Activated CD4-positive, CD25-positive, alpha-beta regulatory T cell treated with anti-CD3 and anti-CD28 coated beads, Interleukin-2, amount 50 U/mL, for 16 hours (primary cell): ENCODE results near the gene OAF.

Experiments
- DNase-seq: peaks from one replicate; pipeline ENCODE4 v3.0.0-alpha.2; 2020; ENCODE audit warnings: low read depth, low spot score

OAF gene

DNA sequence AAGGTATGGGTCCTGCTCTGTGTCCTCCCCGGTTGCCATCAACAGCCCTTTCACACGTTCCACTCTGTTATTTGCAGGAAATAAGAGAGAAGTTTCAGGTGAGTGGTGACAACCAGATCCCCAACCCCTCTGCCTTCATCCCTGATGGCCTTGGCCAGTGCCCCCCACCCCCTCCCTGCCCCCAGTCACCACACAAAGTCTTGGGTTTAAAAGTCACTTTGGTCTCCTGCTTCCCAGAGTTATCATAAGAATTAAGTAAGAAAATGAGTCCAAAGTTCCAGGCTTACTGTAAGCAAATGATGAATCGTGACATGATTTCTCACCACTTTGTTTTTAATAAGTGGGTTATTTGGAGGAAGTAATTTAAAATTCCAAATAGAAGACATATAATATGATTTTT is 9.2 kb upstream of the OAF start:
- DNase-seq, result no peak

DNA sequence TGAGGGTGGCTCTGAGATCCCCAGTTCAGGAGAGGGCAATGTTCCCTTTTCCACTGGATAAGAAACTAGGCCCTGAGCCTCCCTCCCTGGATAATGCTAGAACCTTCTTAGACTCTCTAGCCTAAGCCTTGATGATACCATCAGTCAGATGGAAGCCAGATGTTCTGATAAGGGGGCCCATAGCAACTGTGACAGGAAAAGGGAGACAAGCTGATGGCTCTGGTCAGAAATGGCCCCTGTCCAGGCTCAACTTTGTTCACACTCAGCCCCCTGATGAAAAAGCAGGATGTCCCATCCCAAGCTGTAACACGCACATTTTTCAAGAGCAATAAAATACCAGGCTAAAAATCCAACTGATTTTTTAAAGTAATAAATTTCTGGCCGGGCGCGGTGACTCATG is 7.2 kb upstream of the OAF start:
- no peak for DNase-seq

DNA sequence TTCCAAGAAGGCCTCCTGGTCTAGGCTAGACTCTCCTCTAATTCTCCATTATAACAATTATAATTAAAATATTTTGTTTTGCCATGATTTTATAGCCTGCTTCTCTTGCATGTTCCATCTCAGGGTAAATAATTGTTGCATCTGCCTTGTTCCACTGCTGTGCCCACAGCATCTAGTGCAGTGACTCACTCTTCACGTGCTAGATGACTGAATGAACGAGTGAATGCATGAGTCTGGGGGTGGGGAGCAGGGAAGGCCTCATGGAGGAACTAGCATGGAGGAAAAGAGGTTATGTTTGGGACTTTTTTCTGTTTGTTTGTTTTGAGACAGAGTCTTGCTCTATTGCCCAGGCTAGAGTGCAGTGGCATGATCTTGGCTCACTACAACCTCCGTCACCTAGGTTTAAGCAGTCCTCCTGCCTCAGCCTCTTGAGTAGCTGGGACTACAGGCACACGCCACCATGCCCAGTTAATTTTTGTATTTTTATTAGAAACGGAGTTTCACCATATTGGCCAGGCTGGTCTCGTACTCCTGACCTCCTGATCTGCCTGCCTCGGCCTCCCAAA is 5.2 kb upstream of the OAF start:
- DNase-seq, result no peak

DNA sequence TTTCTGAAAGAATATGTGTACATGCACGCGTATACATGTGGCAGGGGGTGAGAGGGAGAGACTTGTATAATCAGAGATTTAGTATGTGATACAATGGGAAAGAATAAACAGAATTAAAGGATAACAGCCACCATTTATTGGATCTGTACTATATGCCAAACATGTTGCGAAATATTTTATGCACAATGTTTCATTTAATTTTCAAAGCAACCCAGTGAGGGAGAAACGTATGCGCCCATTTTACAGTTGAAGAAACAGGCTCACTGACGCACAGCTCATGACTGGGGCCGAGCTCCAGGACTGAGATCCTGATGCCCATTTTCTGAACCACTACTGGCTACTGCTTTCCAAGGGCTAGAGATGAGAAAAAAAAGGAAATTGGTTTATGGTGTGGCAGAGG is 3.3 kb upstream of the OAF start:
- DNase-seq, result no peak

DNA sequence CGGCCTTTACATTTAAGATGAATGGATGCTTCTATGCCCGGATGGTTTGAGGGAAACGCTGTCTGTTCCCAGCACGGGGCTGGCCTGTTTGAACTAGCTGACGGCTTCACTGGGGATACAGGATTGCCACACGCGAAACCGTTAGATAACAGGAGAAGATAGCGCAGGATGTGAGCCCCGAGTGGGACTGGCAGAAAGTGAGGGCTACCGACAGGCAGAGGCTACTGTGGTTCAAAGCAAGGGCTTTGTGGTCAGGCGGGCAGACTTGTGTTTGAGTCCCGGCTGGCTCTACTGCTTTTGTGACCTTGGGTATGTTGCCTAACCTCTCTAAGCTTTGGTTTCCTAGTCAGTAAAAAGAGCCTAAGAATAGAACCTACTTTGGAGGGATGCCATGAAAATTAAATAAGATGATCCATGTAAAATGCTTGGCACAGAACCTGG is 2.8 kb upstream of the OAF start:
- DNase-seq, result no peak

DNA sequence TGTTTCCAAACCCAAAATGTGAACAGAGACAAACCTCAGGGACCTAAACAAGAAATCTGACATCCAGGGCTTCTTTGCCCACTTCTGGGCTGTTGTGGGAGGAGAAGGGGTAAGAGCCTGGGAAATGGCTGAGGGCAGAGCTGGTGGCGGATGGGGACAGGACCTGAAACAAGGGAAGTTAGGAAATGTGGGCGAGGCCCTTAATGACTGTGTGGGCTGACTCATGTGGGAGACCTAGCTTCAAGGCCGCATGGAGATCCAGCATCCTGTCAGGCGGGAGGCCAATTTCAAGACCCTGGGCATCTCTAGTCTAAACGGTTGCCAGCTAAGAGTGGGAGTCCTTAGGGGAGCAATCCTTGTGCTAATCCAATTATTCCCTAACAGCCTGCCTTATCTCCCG is 2.1 kb upstream of the OAF start:
- no peak for DNase-seq

DNA sequence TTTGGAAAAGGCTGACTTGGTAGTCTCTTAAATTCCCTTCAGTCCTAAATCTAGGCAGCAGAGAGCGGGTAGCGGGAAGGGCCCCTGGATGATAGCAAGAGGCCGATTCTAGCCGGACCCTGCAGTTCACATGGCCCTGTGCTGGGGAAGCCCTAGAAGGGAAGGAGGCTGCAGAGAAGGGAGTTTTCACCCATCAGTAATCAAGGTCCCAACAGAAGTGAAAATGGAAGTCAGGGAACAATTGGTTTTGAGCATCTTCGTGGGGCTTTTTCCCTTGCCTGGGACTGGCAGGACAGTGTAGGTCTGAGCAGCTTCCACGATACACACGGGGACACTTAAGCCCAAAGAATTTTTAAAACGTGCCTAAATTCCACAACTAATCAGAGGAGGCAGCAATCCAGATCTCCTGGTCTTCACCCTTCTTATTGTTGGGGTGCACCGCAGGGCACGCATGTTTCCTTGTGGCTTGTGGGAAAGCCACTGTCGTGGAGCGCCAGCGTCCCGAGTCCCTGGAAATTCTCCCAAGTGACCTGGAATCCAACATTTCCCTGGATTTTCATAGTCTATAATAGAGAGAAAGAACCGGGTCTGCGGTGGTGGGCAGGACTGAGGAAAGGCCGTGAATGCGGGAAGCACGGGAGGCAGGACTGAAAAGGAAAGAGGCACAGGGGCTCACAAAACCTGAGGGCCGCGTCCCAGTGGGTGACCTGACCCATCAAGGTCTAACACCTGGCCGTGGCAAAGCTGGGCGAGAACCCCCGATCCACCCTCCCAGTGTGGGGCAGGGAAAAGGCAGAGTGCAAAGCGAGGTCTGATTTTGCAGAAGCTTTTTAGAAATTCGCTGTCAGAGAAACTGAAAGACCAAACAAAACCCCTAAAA is 846 bp upstream of the OAF start:
- DNase-seq, result no peak

DNA sequence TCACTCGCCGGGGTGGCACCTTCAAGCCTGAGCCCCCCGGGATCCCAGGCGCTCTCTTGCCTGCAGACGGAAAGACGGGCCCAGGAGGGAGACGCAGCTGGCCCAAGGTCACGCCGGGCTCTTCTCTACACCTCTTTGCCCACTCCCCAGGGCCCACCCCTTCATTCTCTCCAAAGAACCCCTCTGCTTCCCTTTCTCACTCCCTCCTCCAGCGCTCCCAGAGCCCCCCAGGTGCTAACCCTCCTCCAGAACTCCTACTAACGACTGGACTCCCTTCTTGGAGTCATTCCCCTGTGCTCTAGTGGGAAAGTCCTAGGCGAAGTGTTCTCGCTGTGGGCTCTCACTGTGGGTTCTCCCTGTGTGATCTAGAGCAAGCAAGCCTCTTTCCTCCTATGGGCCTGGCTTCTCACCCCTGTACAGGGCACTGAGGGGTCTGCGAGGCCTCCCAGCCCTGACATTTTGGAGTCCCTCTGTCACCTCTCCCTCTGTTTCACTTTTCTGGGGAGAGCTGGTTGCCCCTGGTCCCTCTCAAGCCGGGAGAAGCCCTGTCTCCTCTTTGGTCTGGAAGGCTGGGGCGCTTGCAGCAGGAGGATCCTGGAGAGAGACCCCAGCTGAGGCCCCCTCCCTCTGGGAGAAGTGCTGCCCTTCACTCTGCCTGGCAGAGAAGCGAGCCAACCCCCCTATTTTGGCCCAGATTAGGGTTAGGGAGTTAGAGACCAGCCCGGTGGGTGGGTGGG is 858 bp downstream of the OAF start:
- no peak for DNase-seq

DNA sequence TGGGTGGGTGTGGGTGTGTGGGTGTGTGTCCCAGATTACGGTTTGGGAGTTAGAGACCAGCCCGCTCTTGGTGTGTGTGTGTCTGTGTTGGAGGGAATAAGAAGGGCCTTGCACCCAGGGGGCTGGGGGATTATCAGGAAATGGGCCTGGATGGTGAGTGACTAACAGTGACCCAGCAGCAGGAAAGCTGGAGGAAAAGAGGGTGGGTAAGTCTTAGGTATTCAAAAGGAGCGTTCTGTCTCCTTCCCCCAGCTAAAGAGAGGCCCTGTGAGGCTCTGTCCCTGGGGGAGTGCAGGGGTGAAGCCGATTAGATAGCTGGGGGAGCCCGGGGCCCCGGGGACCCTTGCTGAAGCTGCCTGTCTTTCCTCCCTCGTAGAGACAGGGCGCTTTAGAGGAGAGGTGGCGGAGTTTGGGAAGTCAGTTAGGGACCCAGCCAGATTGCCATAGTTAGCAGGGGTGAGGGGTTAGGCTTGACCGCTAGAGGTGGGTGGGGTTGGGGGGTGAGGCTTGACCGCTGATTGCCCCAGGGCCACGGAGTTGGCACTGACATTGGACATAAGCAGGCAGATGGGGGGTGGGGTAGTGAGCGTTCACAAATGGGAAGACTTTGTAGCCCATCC is 1.5 kb downstream of the OAF start:
- no peak for DNase-seq

DNA sequence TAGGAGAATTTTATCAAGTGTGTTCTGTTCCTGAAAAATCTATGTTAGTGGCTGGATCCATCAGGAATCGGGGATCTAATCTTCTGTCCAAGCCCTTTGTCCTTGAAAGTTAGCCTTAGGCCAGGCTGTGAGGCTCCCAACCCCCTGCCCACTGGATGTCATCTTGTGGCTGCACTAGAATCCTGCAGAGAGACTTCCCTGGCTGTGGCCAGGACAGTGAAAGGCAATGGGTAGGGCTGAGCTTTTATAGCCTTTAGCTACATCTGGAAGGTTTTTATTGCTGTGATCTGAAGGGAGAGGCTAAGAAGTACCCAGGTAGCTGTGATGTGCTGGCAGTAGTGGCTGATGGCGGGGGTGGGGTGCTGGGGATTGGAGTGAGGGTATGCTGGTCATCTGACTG is 2.1 kb downstream of the OAF start:
- no peak for DNase-seq

DNA sequence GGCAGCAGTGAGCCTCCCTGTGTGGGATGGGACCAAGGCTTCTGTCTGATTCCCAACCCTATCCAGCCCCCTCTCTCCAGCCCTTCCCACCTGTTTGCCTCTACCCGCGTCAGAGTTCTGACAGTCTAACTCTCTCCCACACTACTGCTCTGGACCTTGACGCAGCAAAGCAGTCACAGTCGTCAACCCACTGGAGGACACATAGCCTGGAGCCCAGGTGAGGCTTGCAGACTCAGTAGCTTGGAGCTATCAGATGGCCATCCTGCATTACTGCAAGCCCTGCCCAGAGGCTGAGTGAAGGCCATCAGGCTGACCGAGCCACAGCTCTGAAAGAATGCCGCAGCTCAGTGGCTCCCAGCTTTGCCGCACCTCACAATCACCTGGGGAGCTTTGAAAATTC is 3.7 kb downstream of the OAF start:
- no peak for DNase-seq

DNA sequence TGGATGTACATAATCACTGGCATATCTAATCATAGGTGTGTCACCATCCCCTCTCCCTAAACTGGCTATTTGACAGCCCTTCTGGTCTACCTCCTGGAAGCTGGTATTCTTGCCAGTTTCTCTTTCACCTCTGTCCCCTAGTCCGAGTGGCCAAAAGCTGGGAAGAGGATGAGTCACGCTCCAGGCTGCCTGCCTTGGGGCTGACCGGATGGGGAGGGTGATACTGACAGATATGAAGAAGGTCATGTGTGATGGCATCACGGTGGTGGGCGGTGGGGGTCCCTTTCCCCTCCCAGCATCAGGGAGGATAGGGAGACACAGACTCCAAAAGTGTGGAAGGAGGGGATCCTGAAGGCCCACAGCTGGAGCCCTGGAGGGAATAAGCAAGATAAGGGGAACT is 4.8 kb downstream of the OAF start:
- no peak for DNase-seq

DNA sequence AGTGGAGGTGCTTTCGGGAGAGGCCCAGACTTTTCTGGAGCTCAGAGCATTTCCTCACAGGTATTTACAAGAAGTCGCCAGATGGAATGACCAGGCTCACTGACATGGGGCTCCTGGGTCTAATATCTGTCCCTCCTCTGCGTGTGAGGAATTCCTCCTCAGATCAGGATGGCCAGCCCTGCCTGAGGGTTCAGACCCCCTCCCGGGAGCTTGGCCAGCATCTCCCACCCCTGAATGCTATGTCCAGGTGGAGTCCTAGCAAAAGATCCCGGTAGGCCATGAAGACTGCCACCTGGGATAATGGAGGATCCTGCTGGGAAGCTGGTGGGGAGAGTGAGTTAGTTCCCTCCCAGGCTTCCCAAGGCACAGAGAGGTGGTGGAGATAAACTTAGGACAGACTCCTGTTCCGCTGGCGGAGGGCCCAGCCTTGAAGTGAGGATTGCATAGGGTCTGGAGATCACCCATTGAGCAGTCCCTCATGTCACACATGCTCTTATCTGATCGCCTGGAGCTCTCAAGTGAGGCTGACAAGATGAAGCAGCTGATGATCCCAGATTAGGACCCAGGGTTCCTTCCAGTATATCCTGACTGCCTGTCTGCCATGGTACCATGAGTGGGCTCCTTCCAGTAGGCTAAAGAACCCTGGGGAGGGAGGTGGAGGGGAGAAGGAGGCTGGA is 5.7 kb downstream of the OAF start:
- DNase-seq, result no peak

DNA sequence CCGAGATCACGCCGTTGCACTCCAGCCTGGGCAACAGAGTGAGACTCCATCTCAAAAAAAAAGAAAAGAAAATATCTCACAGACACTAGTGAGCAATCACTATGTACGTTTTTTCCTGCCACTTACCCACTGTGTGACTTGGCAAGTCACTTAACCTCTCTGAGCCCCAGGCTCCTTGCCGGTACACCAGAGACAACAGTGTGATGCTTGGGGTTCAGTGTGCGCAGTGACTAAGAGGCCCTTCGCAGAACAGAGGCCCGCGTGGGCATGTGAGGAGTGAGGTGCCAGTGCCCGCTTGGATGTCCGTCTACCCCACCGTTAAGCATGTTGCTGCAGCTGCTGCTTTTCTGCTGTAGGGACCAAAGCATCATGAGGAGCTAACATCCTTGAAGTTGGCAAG is 6.7 kb downstream of the OAF start:
- DNase-seq, result no peak

DNA sequence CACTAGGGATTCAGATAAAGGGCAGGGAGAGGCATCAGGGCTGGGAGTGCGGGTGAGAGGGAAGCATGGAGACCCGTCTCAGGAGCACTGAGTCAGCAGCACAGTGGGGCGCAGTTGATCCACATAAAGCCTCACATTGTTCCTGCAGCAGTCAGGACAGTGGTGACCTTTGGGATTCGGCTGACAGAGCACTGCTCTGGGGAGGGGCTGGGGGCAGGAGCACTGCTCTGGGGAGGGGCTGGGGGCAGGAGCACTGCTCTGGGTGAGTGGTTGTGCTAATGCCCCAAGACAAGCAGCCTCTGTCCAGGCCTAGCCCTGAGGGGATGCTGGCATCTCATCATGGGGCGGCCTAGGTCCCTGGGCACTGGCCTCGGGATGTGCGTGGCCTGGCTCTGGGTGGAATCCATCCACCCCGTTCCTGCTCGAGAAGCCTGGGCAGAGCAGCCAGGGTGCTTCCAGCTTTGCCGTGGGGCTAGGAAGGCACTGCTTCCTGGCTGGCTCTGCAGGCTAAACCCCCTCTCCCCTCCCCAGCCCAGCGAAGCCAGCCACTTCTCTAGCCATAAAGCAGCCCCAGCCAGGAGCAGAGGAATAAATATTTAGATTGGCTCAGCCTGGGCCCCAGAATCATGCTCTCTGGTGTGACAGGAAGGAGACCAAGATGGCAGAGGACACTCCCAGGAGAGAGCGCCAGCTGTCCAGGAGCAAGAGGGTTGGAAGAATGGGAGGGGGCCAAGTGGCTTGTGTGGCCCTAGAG is 7.3 kb downstream of the OAF start:
- no peak for DNase-seq

DNA sequence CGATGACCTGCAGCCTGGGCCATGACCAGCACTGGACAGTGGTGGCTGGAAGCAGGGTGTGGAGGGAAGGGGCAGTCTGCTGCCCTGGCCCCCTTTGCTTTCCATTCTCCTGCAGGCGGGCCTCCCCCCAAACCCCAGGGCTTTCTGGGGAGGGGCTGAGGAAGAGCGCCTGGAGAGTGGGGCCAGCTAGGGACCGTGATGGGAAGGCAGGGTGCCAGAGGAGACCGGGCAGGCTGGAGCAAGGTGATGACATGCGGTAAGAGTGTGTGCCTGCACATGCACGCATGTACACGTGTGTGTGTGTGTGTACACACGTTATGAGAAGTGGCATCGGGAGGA is 7.8 kb downstream of the OAF start:
- DNase-seq, result no peak

DNA sequence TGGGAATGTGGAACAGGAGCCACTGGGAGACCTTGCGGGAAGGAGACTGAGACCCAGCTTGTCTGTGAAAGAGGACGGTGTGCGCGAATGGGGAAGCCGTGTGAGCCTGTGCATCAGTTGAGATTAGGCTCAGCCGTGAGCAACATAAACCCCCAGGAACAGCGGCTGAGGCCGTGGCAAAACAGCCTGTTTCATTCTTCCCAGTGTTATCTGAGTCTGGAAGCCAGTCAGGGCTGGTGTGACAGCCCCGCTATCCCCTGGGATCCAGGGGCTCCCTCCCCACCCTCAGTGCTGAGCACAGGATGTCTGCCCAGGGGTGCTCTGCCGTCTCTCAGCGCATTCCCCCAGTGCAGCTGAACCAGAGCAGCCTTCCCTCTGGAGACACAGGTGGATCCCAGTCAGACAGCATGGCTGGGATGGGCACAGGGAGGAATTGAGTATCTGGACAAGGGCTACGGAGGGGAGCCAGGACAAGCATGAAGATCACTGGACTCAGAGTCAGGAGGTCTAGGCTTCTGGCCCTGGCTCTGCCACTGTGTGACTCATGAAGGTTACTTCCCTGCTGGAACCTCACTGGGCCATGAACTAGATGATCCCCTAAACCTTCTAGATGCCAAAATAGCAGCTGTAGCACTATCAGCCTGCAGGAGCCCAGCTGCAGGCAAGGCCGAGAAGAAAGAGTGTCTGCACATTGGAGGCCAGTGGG is 8.6 kb downstream of the OAF start:
- DNase-seq, result no peak

DNA sequence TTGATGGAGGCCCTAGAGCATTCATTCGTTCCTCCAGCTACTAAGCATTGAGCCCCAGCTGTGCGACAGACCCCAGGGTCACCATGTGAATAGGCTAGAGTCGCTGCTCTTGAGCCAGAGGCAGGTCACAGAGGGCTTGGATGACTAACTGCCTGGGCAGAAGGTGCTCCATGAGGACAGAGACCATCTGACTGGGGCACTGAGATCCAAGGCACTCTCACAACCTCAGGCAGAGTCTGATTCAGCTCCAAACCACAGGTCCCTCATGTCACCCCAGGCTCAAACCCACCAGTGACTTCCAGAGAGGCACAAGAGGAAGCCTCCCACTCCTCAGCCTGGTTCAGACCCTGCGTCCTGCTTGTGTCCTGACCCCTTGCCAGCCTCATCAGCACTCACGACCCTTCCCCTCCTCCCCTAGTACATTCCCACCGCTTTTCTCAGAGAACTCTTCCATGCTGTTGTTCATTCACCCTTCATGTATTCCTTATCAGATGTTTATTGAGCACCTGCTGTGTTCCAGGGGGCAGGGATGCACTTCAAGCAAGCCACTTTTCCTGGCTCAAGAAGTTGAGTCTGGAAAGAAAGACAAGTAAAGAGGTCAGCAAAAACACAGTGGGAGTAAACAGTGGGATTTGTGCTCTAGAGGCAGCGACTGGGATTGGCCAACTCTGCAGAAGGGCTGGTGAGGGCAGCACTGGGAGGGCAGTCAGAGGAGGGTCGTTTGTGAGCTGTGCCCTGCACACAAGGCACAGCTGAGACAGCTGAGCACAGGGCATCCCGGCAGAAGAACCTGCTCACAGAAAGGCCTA is 9.3 kb downstream of the OAF start:
- no peak for DNase-seq

DNA sequence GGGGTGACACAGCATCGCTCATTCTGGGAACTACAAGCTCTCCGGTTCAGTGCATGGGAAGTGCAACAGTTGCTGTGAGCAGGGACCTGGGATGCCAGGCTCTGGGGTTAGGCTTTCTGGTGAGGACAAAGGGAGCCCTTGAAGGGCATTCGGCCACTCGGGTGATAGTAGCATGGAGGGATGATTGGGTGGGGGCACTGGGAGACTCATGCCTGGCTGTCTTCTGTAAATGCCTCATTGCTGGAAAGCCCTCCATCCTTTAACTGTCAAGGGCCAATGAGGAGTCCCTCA is 9.9 kb downstream of the OAF start:
- no peak for DNase-seq
